ENCODE measurements around the gene CYB5A. TPM values are rescaled to one million over a fixed set of nuclear protein-coding genes. Genes with fewer than 3 reads are reported as not detected.

CYB5A gene
- total RNA-seq (243 TPM), polyA plus RNA-seq (ENCODE audit: insufficient read depth, low read depth, low replicate concordance) (1,143 TPM)
- long read RNA-seq, donor 1, transcript CYB5A-202 (5 exons, 3,283 nt), result major isoform, 121 of 140 reads
- long read RNA-seq, donor 1, partial matches to known transcripts, result 13 of 140 reads
- long read RNA-seq, donor 1, other reads (novel, unspliced or antisense), result 5 of 140 reads
- long read RNA-seq, donor 2, transcript CYB5A-202 (5 exons, 3,283 nt), result major isoform, 258 of 367 reads
- long read RNA-seq, donor 2, transcript CYB5A-206 (3 exons, 1,173 nt), result minor isoform, 5 of 367 reads
- long read RNA-seq, donor 2, partial matches to known transcripts, result 47 of 367 reads
- long read RNA-seq, donor 2, other reads (novel, unspliced or antisense), result 55 of 367 reads
- long read RNA-seq, donor 3, transcript CYB5A-202 (5 exons, 3,283 nt), result major isoform, 320 of 394 reads
- long read RNA-seq, donor 3, partial matches to known transcripts, result 27 of 394 reads
- long read RNA-seq, donor 3, other reads (novel, unspliced or antisense), result 42 of 394 reads
- long read RNA-seq, donor 4, transcript CYB5A-202 (5 exons, 3,283 nt), result major isoform, 207 of 252 reads
- long read RNA-seq, donor 4, partial matches to known transcripts, result 20 of 252 reads
- long read RNA-seq, donor 4, other reads (novel, unspliced or antisense), result 25 of 252 reads
- long read RNA-seq, donor 5, transcript CYB5A-202 (5 exons, 3,283 nt), result major isoform, 11 of 11 reads
- long read RNA-seq, donor 5, partial matches to known transcripts, result 0 of 11 reads
- long read RNA-seq, donor 5, other reads (novel, unspliced or antisense), result 0 of 11 reads
- long read RNA-seq, donor 6, transcript CYB5A-202 (5 exons, 3,283 nt), result major isoform, 575 of 710 reads
- long read RNA-seq, donor 6, partial matches to known transcripts, result 42 of 710 reads
- long read RNA-seq, donor 6, other reads (novel, unspliced or antisense), result 91 of 710 reads
- long read RNA-seq, donor 7, transcript CYB5A-202 (5 exons, 3,283 nt), result major isoform, 152 of 186 reads
- long read RNA-seq, donor 7, partial matches to known transcripts, result 4 of 186 reads
- long read RNA-seq, donor 7, other reads (novel, unspliced or antisense), result 28 of 186 reads
- long read RNA-seq, donor 8, transcript CYB5A-202 (5 exons, 3,283 nt), result major isoform, 183 of 221 reads
- long read RNA-seq, donor 8, partial matches to known transcripts, result 17 of 221 reads
- long read RNA-seq, donor 8, other reads (novel, unspliced or antisense), result 20 of 221 reads
- long read RNA-seq, donor 9, transcript CYB5A-202 (5 exons, 3,283 nt), result major isoform, 106 of 117 reads
- long read RNA-seq, donor 9, partial matches to known transcripts, result 0 of 117 reads
- long read RNA-seq, donor 9, other reads (novel, unspliced or antisense), result 11 of 117 reads
- long read RNA-seq, donor 10, transcript CYB5A-202 (5 exons, 3,283 nt), result major isoform, 176 of 239 reads
- long read RNA-seq, donor 10, partial matches to known transcripts, result 29 of 239 reads
- long read RNA-seq, donor 10, other reads (novel, unspliced or antisense), result 32 of 239 reads

DNA sequence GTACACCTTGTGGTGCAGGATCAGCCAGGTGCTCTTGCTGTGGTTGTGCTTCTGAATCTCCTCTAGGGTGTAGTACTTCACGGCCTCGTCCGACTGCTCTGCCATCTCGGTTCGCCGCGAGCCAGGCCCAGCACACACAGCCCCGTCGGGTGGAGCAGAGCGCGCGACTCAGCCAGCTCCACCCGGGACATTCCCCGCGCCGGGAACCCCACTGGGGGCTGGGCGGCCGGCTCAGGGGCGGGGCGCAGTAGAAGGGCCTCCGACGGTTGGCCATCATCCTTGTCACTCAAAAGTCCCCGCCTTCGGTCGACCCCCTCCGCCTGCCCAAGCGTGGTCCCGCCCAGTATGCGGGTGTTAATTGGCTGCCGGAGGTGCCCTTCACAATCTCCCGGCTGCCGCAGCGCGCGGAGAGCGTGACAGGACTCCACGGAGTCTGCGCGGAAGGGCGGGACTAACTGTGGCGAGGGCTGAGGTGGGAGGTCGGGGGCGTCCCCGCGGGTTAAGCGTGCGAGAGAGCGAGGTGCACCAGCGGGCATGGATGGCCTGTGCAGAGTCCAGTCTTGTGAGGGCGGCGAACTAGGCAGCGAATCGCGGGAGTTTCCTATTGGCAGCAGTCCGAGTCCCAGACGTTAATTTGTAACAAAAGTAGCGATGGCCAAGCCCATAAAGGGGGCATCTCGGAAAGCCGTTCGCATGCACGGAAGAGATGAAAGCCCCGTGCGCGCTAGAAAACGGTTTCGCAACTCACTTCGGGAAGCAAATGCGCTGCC, at the start of gene CYB5A:
Gene CYB5A, minus strand, starts transcription at position 193 of the 770 bp plus-strand sequence. Its CDS starts 88 bp downstream, at position 105.
- intact Hi-C loops (cut with DNase I), result no loop called here
- DNase-seq (peak; percentile 99), FAIRE-seq (peak; percentile 96)
- no peak for TF ChIP-seq CTCF (IDR thresholded peaks at IDR 0.05; ENCODE audit: borderline replicate concordance, extremely low read depth, insufficient read depth)
- H3K27me3 ChIP-seq (ENCODE audit: control insufficient read depth, insufficient read depth, low read length), result no peaks in the 10 kb centered on the region
- H3K36me3 ChIP-seq (ENCODE audit: control insufficient read depth in 2 of 3, insufficient read depth in 3 of 3, low read length in 3 of 3), result peaks cover 0 to 11% (median 0%) of the 10 kb centered on the region in 3 donors
- peak within 1 kb of the TSS; percentile 93 to 97 (median 96) for H3K4me3 ChIP-seq (ENCODE audit: low read length in 3 of 3)
- peak within 1 kb of the TSS; percentile 95 to 96 for H3K27ac ChIP-seq (ENCODE audit: low read depth in 2 of 2, low read length in 2 of 2)
- no peaks in the 10 kb centered on the region for H3K9me3 ChIP-seq (ENCODE audit: control insufficient read depth in 2 of 3, insufficient read depth in 1 of 3, low read length in 3 of 3)
- H3K9ac ChIP-seq (ENCODE audit: low read length in 3 of 3), result peak within 1 kb of the TSS; percentile 74 to 95 (median 84)
- peaks cover 0 to 13% (median 10%) of the 10 kb centered on the region in 3 donors for H3K4me1 ChIP-seq (ENCODE audit: control insufficient read depth in 2 of 3, insufficient read depth in 2 of 3, low read depth in 1 of 3, low read length in 3 of 3)

- H3K9me3 ChIP-seq (ENCODE audit: control insufficient read depth in 2 of 3, insufficient read depth in 1 of 3, low read length in 3 of 3), result no peaks in the 10 kb centered on the region
- no peak overlapping the region for H3K27ac ChIP-seq (ENCODE audit: low read depth in 2 of 2, low read length in 2 of 2)
- TF ChIP-seq CTCF (IDR thresholded peaks at IDR 0.05; ENCODE audit: borderline replicate concordance, extremely low read depth, insufficient read depth), result no peak
- H3K36me3 ChIP-seq (ENCODE audit: control insufficient read depth in 2 of 3, insufficient read depth in 3 of 3, low read length in 3 of 3), result no peaks in the 10 kb centered on the region
- no peaks in the 10 kb centered on the region for H3K4me1 ChIP-seq (ENCODE audit: control insufficient read depth in 2 of 3, insufficient read depth in 2 of 3, low read depth in 1 of 3, low read length in 3 of 3)
- DNase-seq (no peak), FAIRE-seq (no peak)
- no peak overlapping the region for H3K4me3 ChIP-seq (ENCODE audit: low read length in 3 of 3)
- no peak overlapping the region for H3K9ac ChIP-seq (ENCODE audit: low read length in 3 of 3)
- intact Hi-C loops (cut with DNase I), result no loop called here
- H3K27me3 ChIP-seq (ENCODE audit: control insufficient read depth, insufficient read depth, low read length), result no peaks in the 10 kb centered on the region
Observed at GRCh38 chr18:74337912-74338309, 46.1 kb upstream of the CYB5A start.

All from kidney (tissue), 22 donors.